Vagina (tissue), 2 donors: Measurements from ENCODE around the gene KCND1.

Experiments used
- CTCF ChIP-seq, 3 experiments: fragments of 450-650 bp in 2 of 3; fragments of 200-600 bp in 1 of 3; sonication (generic) in 1 of 3; IDR thresholded peaks; one replicate each; pipeline ENCODE4 v1.5.1; 2017 to 2019; ENCODE audit warnings: antibody characterized with exemption in 3 of 3, mild to moderate bottlenecking in 2 of 3, moderate library complexity in 2 of 3
- POLR2A ChIP-seq, 2 donors: fragments of 450-650 bp; IDR thresholded peaks; one replicate each; pipeline ENCODE4 v1.6.1; 2017; ENCODE audit warnings: antibody characterized with exemption in 2 of 2, mild to moderate bottlenecking in 2 of 2, moderate library complexity in 2 of 2
- POLR2AphosphoS5 ChIP-seq, 2 donors: sonication (generic); formaldehyde crosslinking; IDR thresholded peaks; one replicate each; pipeline ENCODE4 v1.9.0; 2017; ENCODE audit warnings: antibody characterized with exemption in 2 of 2, mild to moderate bottlenecking in 2 of 2, low read depth in 1 of 2; ENCODE audit not compliant: insufficient read depth in 1 of 2

- no peak for TF ChIP-seq POLR2A (IDR thresholded peaks at IDR 0.05)
- no peak for TF ChIP-seq CTCF (IDR thresholded peaks at IDR 0.05)
- no peak for TF ChIP-seq POLR2AphosphoS5 (IDR thresholded peaks at IDR 0.05; ENCODE audit: insufficient read depth in 1 of 2, low read depth in 1 of 2)
Measured at GRCh38 chrX:48998391-48998790, 26.7 kb upstream of the KCND1 start.
